ENCODE measurements around the gene MAPK8IP3. TPM values are rescaled to one million over a fixed set of nuclear protein-coding genes. Genes with fewer than 3 reads are reported as not detected.

MAPK8IP3 gene
- total and polyA plus RNA-seq, 3 experiments from 2014 or later: 2.3 to 63.2 (median 57.1) TPM

DNA sequence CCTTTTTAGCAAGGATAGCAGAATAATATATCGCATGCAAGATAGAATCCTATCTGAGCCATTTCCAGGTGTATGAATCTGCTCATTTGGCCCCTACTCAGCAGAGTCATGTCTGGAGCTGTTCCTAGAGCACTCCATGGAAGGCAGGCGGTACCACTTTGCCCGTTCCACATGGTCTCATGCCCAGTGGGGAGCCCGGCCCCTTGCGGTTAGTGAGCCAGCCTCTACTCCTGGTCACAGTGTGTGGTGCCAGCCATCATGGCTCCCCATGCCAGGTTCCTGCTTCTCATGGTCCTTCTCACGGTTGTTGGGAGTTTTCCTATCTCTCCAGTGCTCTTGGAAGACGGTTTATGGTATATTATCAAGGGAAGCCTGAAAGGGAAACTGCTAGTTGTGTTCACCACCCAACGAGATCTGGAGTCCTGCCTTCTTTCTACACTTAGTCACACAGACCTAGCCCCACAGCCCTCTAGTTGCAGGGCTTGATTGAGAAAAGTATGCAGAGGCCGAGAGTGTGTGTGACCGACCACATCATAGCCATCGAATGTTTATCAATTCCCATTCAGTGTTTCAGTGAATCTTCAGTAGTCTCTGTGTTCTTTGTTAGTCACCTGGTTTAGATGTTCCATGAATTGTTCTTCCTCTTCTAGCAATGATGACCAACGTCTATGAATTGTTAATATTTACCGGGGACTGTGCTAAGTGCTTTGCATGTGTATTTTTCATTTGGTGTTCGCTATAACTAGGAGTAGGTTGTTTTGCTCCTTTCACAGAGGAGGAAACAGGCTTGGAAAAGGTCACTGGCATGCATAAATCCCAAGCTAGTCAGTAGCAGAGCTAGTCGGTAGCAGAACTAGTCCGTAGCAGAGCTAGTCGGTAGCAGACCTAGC lies 18.3 kb upstream of the MAPK8IP3 start:
- Histone ChIP-seq H3K4me1 (ENCODE audit: insufficient read depth, low read length) (no peaks in the 10 kb centered on the region), H3K27ac (ENCODE audit: low read depth, low read length) (no peak overlapping the region), H3K36me3 (ENCODE audit: insufficient read depth, low read length) (peaks cover 28% of the 10 kb centered on the region), H3K9me3 (ENCODE audit: low read length) (no peaks in the 10 kb centered on the region), H3K4me3 (ENCODE audit: low read length) (no peak overlapping the region), H3K27me3 (ENCODE audit: insufficient read depth, low read length, poor library complexity, severe bottlenecking) (no peaks in the 10 kb centered on the region)
- CTCF ChIA-PET: interaction anchor here (1.2 kb wide), 1 partner anchor 10 kb away, joined by 3 read pairs; the partner anchor contains the start of gene JPT2
- Mint-ChIP-seq H3K27me3 (no peaks in the 10 kb centered on the region), H3K36me3 (peaks cover 6 to 78% (median 6%) of the 10 kb centered on the region in 3 donors), H3K4me3 (no peak overlapping the region), H3K4me1 (peaks cover 2 to 14% (median 6%) of the 10 kb centered on the region in 3 donors), H3K9me3 (no peaks in the 10 kb centered on the region), H3K27ac (peak overlapping the region in 2 of 8 donors; percentile 52 to 59)
- POLR2A ChIA-PET: no interaction called here
- no peak for DNase-seq

DNA sequence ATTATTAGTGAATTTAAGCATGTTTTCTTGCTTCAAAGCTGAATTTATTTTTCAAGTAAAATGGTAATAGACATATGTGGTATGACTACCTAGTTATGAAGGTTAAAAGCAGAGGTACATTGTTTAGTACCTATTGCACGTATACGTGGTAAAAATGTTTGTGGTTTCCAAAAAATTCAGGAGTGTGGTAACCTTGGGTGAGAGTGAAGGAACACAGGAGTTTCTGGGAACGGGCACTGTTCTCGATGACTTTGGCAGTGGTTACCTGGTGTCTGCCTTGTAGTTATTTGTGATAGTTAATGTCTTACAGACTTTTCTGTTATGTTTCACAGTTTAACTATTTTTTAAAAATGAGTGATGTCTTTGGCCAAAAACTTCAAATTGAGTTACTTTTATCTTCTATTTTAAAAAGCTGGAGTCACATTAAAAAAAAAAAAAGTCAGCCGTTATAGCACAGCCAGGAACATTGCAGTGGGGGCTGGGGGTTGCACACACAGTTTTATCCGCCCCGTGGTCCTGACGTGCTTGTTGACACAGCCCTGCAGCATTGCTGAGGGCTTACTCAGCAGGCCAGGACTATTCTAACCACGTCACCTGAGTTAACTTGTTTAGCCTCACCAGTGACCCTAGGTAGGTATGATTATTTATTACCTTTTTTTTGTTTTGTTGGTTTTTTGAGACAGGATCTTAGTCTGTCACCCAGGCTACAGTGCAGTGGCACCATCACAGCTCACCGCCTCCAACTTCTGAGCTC lies 17.0 kb upstream of the MAPK8IP3 start:
- ChIA-PET CTCF (interaction anchor here (1.2 kb wide), 1 partner anchor 11 kb away, joined by 3 read pairs; the partner anchor contains the start of gene JPT2), POLR2A (no interaction called here)
- no peaks in the 10 kb centered on the region for H3K27me3 ChIP-seq (ENCODE audit: insufficient read depth, low read length, poor library complexity, severe bottlenecking)
- peaks cover 39% of the 10 kb centered on the region for H3K36me3 ChIP-seq (ENCODE audit: insufficient read depth, low read length)
- H3K27ac Mint-ChIP-seq: peak overlapping the region in 1 of 8 donors; percentile 33
- H3K27ac ChIP-seq (ENCODE audit: low read depth, low read length): no peak overlapping the region
- H3K9me3 ChIP-seq (ENCODE audit: low read length): no peaks in the 10 kb centered on the region
- no peaks in the 10 kb centered on the region for H3K4me1 ChIP-seq (ENCODE audit: insufficient read depth, low read length)
- peaks cover 6 to 85% (median 8%) of the 10 kb centered on the region in 3 donors for H3K36me3 Mint-ChIP-seq
- H3K4me3 Mint-ChIP-seq: no peak overlapping the region
- H3K4me3 ChIP-seq (ENCODE audit: low read length): no peak overlapping the region
- peaks cover 0 to 10% (median 0%) of the 10 kb centered on the region in 3 donors for H3K4me1 Mint-ChIP-seq
- no peaks in the 10 kb centered on the region for H3K27me3 Mint-ChIP-seq
- no peak for DNase-seq
- H3K9me3 Mint-ChIP-seq: no peaks in the 10 kb centered on the region

DNA sequence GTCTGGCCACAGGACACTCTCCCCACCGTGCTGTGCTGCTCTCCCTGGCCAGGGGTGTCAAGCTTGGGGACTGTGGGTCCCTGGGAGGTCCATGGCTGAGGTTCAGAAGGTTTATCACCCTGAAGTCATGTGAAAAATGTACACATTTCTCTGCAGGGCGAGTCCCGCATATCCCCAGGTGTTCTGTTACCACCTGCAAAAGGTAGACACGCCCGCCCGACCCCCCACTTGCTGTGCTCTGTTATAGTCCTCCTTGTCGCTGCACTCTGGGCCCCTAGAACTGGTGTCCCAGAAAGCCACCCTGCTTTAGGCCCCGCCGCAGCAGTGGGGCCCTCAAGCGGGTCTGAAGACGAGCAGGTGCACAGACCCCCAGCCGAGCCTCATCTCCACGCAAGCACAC lies 16.1 kb upstream of the MAPK8IP3 start:
- H3K36me3 Mint-ChIP-seq: peaks cover 6 to 89% (median 12%) of the 10 kb centered on the region in 3 donors

DNA sequence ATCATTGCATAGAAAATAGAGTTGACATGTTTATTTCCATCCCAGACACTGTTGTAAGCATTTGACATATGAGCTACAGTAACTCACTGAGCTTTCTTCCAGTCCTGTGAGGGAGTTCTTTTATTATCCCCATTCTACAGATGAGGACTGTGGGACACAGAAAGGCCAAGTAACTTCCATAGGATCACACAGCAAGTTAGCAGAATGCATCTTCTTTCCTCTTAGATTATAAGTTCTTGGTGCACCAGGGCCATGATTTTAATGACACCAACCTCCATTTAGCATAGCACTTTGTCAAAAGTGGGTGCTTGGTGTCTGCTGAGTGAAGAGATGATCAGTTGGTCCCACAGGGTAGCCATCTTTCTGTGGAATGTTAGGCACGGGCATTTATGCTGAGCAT lies 15.2 kb upstream of the MAPK8IP3 start:
- Mint-ChIP-seq H3K9me3 (no peaks in the 10 kb centered on the region), H3K27me3 (no peaks in the 10 kb centered on the region), H3K27ac (peak overlapping the region in 3 of 8 donors; percentile 29 to 66 (median 51)), H3K4me3 (no peak overlapping the region), H3K4me1 (peaks cover 0 to 10% (median 0%) of the 10 kb centered on the region in 3 donors), H3K36me3 (peaks cover 6 to 80% (median 12%) of the 10 kb centered on the region in 3 donors)
- Histone ChIP-seq H3K9me3 (ENCODE audit: low read length) (no peaks in the 10 kb centered on the region), H3K4me1 (ENCODE audit: insufficient read depth, low read length) (no peaks in the 10 kb centered on the region), H3K36me3 (ENCODE audit: insufficient read depth, low read length) (peaks cover 45% of the 10 kb centered on the region), H3K4me3 (ENCODE audit: low read length) (no peak overlapping the region), H3K27me3 (ENCODE audit: insufficient read depth, low read length, poor library complexity, severe bottlenecking) (no peaks in the 10 kb centered on the region), H3K27ac (ENCODE audit: low read depth, low read length) (no peak overlapping the region)
- CTCF ChIA-PET: interaction anchor here (2.1 kb wide), 1 partner anchor 15 kb away, joined by 5 read pairs; the partner anchor contains the start of gene MAPK8IP3
- POLR2A ChIA-PET: no interaction called here
- DNase-seq: no peak

More for the DNA sequence above, 16.1 kb upstream of the MAPK8IP3 start:
- CTCF ChIA-PET: no interaction called here
- Histone ChIP-seq H3K4me3 (ENCODE audit: low read length) (no peak overlapping the region), H3K36me3 (ENCODE audit: insufficient read depth, low read length) (peaks cover 45% of the 10 kb centered on the region), H3K27me3 (ENCODE audit: insufficient read depth, low read length, poor library complexity, severe bottlenecking) (no peaks in the 10 kb centered on the region), H3K4me1 (ENCODE audit: insufficient read depth, low read length) (no peaks in the 10 kb centered on the region), H3K9me3 (ENCODE audit: low read length) (no peaks in the 10 kb centered on the region), H3K27ac (ENCODE audit: low read depth, low read length) (no peak overlapping the region)
- no peak for DNase-seq
- H3K9me3 Mint-ChIP-seq: no peaks in the 10 kb centered on the region
- peaks cover 0 to 10% (median 0%) of the 10 kb centered on the region in 3 donors for H3K4me1 Mint-ChIP-seq
- H3K27ac Mint-ChIP-seq: no peak overlapping the region
- POLR2A ChIA-PET: no interaction called here
- no peak overlapping the region for H3K4me3 Mint-ChIP-seq
- H3K27me3 Mint-ChIP-seq: no peaks in the 10 kb centered on the region

DNA sequence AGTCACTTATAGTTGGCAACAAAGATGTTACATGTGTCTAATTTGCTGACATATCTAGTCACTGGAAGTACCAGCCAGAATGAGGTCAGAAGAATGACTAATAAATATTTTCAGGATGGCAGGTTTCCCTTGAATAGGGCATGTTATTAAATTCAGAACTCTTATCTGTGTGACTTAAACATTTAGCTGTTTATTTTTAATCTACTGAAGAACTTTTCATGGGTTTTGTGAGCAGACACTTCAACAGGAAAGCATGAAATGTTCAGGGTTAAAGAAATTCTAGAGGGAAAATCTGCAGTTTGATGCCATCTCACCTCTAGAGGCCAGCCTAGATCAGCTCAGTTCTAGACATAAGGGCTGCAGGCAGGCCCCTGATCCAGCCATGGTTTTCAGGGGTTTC lies 14.7 kb upstream of the MAPK8IP3 start:
- no peak overlapping the region for H3K27ac ChIP-seq (ENCODE audit: low read depth, low read length)
- Mint-ChIP-seq H3K36me3 (peaks cover 6 to 81% (median 12%) of the 10 kb centered on the region in 3 donors), H3K27me3 (no peaks in the 10 kb centered on the region), H3K27ac (peak overlapping the region in 1 of 8 donors; percentile 66), H3K9me3 (no peaks in the 10 kb centered on the region), H3K4me1 (peaks cover 0 to 10% (median 0%) of the 10 kb centered on the region in 3 donors), H3K4me3 (no peak overlapping the region)
- H3K4me1 ChIP-seq (ENCODE audit: insufficient read depth, low read length): no peaks in the 10 kb centered on the region
- POLR2A ChIA-PET: no interaction called here
- H3K27me3 ChIP-seq (ENCODE audit: insufficient read depth, low read length, poor library complexity, severe bottlenecking): no peaks in the 10 kb centered on the region
- H3K4me3 ChIP-seq (ENCODE audit: low read length): no peak overlapping the region
- CTCF ChIA-PET: interaction anchor here (2.1 kb wide), 1 partner anchor 14 kb away, joined by 5 read pairs; the partner anchor contains the start of gene MAPK8IP3
- no peak for DNase-seq
- H3K9me3 ChIP-seq (ENCODE audit: low read length): no peaks in the 10 kb centered on the region
- H3K36me3 ChIP-seq (ENCODE audit: insufficient read depth, low read length): peaks cover 45% of the 10 kb centered on the region

DNA sequence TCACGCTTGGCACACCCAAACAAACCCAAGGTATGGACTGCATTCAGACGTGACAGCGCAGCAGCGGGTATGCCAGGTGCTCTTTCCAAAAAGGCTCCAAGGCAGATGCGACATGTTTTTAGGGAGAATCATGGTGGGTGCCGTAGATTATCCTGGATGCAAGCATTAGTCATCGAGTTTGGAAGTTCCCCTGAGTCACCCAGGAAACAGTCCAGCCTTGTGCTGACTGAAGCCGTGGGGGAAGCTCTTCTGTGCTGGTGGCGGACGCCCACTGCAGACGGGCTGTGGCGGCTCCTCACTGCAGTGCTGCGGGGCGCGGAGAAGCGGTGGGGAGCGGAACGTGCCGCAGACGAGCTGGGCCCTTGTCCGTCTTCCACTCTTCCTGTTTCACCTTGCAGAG lies 14.0 kb upstream of the MAPK8IP3 start:
- peaks cover 0 to 10% (median 0%) of the 10 kb centered on the region in 3 donors for H3K4me1 Mint-ChIP-seq
- Histone ChIP-seq H3K27ac (ENCODE audit: low read depth, low read length) (no peak overlapping the region), H3K9me3 (ENCODE audit: low read length) (no peaks in the 10 kb centered on the region), H3K4me1 (ENCODE audit: insufficient read depth, low read length) (no peaks in the 10 kb centered on the region), H3K36me3 (ENCODE audit: insufficient read depth, low read length) (peaks cover 45% of the 10 kb centered on the region), H3K27me3 (ENCODE audit: insufficient read depth, low read length, poor library complexity, severe bottlenecking) (no peaks in the 10 kb centered on the region), H3K4me3 (ENCODE audit: low read length) (no peak overlapping the region)
- peaks cover 6 to 84% (median 17%) of the 10 kb centered on the region in 3 donors for H3K36me3 Mint-ChIP-seq
- no peaks in the 10 kb centered on the region for H3K27me3 Mint-ChIP-seq
- H3K27ac Mint-ChIP-seq: no peak overlapping the region
- POLR2A ChIA-PET: no interaction called here
- no peak for DNase-seq
- no peaks in the 10 kb centered on the region for H3K9me3 Mint-ChIP-seq
- H3K4me3 Mint-ChIP-seq: no peak overlapping the region
- CTCF ChIA-PET: interaction anchor here (2.1 kb wide), 1 partner anchor 14 kb away, joined by 5 read pairs; the partner anchor contains the start of gene MAPK8IP3

DNA sequence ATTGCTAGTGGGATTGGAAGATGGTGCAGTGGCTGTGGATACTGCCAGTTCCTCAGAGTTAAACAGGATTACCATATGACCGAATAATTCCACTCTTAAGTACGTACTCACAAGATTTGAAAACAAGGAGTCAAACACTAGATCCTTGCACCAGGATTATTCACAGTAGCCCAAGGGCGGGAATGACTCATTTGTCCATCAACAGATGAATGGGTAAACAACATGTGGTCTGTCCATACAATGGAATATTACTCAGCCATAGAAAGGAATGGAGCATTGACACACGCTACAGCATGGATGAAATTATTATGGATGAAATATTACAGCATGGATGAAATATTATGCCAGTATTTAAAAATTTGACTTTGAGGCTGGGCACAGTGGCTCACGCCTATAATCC lies 9.1 kb upstream of the MAPK8IP3 start:
- Histone ChIP-seq H3K4me3 (ENCODE audit: low read length) (no peak overlapping the region), H3K4me1 (ENCODE audit: insufficient read depth, low read length) (no peaks in the 10 kb centered on the region), H3K27ac (ENCODE audit: low read depth, low read length) (no peak overlapping the region), H3K27me3 (ENCODE audit: insufficient read depth, low read length, poor library complexity, severe bottlenecking) (no peaks in the 10 kb centered on the region), H3K9me3 (ENCODE audit: low read length) (no peaks in the 10 kb centered on the region), H3K36me3 (ENCODE audit: insufficient read depth, low read length) (peaks cover 41% of the 10 kb centered on the region)
- DNase-seq: no peak
- POLR2A ChIA-PET: no interaction called here
- Mint-ChIP-seq H3K4me1 (no peaks in the 10 kb centered on the region), H3K4me3 (no peak overlapping the region), H3K9me3 (no peaks in the 10 kb centered on the region), H3K27ac (peak overlapping the region in 1 of 8 donors; percentile 46), H3K36me3 (peaks cover 0 to 82% (median 15%) of the 10 kb centered on the region in 3 donors), H3K27me3 (no peaks in the 10 kb centered on the region)
- CTCF ChIA-PET: no interaction called here
